ENCODE data around the gene EIF5AL1. TPM values are rescaled to one million over a fixed set of nuclear protein-coding genes. Genes with fewer than 3 reads are reported as not detected.
A peak's percentile ranks its signal among the peaks of the same experiment; 100 is the strongest.
"Not testable (repeated sequence)": the region's sequence is repeated elsewhere in the genome, so short reads cannot be mapped to it uniquely, and the experiment has no call there.

The EIF5AL1 gene
- total RNA-seq (2011; cell fraction: chromatin; rRNA removed; ENCODE audit: low replicate concordance): 0.16 TPM in 1 of 2 replicates, not detected in the other
- 0.13 and 0.17 TPM in 2 replicates for total RNA-seq (2011; cell fraction: nucleolus; rRNA removed)
- total RNA-seq (2011; cell fraction: nucleoplasm; rRNA removed): 0.15 and 0.31 TPM in 2 replicates
- total RNA-seq (2014; rRNA removed) (0.65 and 0.68 TPM in 2 replicates), total RNA-seq (2014; rRNA removed; fragmentation: Illumina TruSeq; extraction: Trizol) (0.80 and 0.83 TPM in 2 replicates), total RNA-seq (2015; rRNA removed; fragmentation: Illumina TruSeq; extraction: Trizol) (0.18 and 0.30 TPM in 2 replicates), total RNA-seq (2021) (0.27 and 0.31 TPM in 2 replicates), polyA plus RNA-seq (2011; rRNA removed) (1.6 and 1.8 TPM in 2 replicates), polyA plus RNA-seq (2014; fragmentation: Illumina TruSeq; extraction: Trizol) (3.2 and 3.4 TPM in 2 replicates), polyA plus RNA-seq (2014; fragmentation: Nextera tagmentation; extraction: Ambion mirVana) (under 1 TPM in 1 of 2 experiments, not detected in 1; 0.03 TPM), polyA plus RNA-seq (2014; rRNA removed) (0.37 and 0.43 TPM in 2 replicates), polyA minus RNA-seq (2011; rRNA and poly(A)+ RNA removed) (3.2 and 4.7 TPM in 2 replicates), Bru-seq, nascent RNA (percentile 19 among the genes with signal in this experiment), BruChase-seq, experiment 1, labeled RNA remaining after a 2-hour chase (percentile 26 among the genes with signal in this experiment), BruChase-seq, experiment 2, labeled RNA remaining after a 6-hour chase (percentile 35 among the genes with signal in this experiment)
- 0.97 and 1.1 TPM in 2 replicates for polyA plus RNA-seq (2011; cell fraction: cytosol; rRNA removed)
- polyA plus RNA-seq (2011; cell fraction: nucleus; rRNA removed): 0.20 and 0.35 TPM in 2 replicates
- 0.54 and 1.1 TPM in 2 replicates for polyA plus RNA-seq (2012)
- polyA minus RNA-seq (2011; cell fraction: cytosol; rRNA and poly(A)+ RNA removed): 0.64 and 0.67 TPM in 2 replicates
- under 0.01 and 0.11 TPM in 2 replicates for polyA minus RNA-seq (2011; cell fraction: nucleus; rRNA and poly(A)+ RNA removed)
- long read RNA-seq, experiment 1, partial matches to known transcripts: 0 of 1 reads
- long read RNA-seq, experiment 1, other reads (novel, unspliced or antisense): 0 of 1 reads
- long read RNA-seq, experiment 2, transcript EIF5AL1-201 (1 exons, 3,840 nt): major isoform, 32 of 32 reads
- long read RNA-seq, experiment 2, partial matches to known transcripts: 0 of 32 reads
- long read RNA-seq, experiment 2, other reads (novel, unspliced or antisense): 0 of 32 reads
- long read RNA-seq, experiment 3, partial matches to known transcripts: 0 of 3 reads
- long read RNA-seq, experiment 3, other reads (novel, unspliced or antisense): 0 of 3 reads

GRCh38 chr10:79511891-79512583, at the start of gene EIF5AL1:
Gene EIF5AL1, plus strand, starts transcription at chr10:79512533. Its CDS starts 117 bp downstream, at chr10:79512650.
- FAIRE-seq; ATAC-seq; H3K4me3 ChIP-seq; H3K4me1 ChIP-seq (replicated peaks in 1 of 2; ENCODE audit: control insufficient read depth in 2 of 2, insufficient read depth in 2 of 2, low read length in 2 of 2); H2AFZ ChIP-seq (ENCODE audit: low read depth, low read length); CTCF ChIA-PET (ENCODE audit: low intra/inter-chr PET ratio); DNase-seq (ENCODE audit: extremely low read depth in 1 of 4, low spot score in 3 of 4); H3K4me2 ChIP-seq (ENCODE audit: insufficient read depth, low read length); H4K20me1 ChIP-seq (replicated peaks; ENCODE audit: control insufficient read depth, insufficient read depth, low read length); H3K36me3 ChIP-seq (ENCODE audit: control insufficient read depth, insufficient read depth, low read length); H3K27ac ChIP-seq (ENCODE audit: extremely low read depth, low read depth, low read length); H3K9ac ChIP-seq (ENCODE audit: insufficient read depth in 1 of 2, low read depth in 2 of 2, low read length in 2 of 2); BruUV-seq (replicated peaks); intact Hi-C loops (cut with micrococcal nuclease); POLR2A ChIA-PET; H3K9me3 ChIP-seq (replicated peaks; ENCODE audit: control insufficient read depth, insufficient read depth, low read depth, low read length); H3K9me1 ChIP-seq (ENCODE audit: control insufficient read depth, insufficient read depth, low read length); H3K79me2 ChIP-seq (ENCODE audit: control insufficient read depth, insufficient read depth, low read length): not testable (repeated sequence)
- H3K27me3 ChIP-seq (ENCODE audit: control insufficient read depth in 2 of 2, insufficient read depth in 2 of 2, low read length in 2 of 2): peaks cover 2 to 20% of the 10 kb centered on the region in 2 experiments; a peak in 3 of 5 replicates
- WGBS (ENCODE audit: insufficient coverage, low coverage, missing lambda C conversion rate): 2% methylated on average over 4 of the region's 17 CpGs
- in situ Hi-C loops (cut with MboI): loop anchor here (5.0 kb wide), 1 partner anchor 735 kb away; no protein-coding TSS in a partner anchor
